Activated T-cell treated with anti-CD3 and anti-CD28 coated beads, Interleukin-2, amount 50 U/mL, for 48 hours (primary cell): ENCODE measurements around the gene PTGDR2.

ENCODE experiments used
- DNase-seq, 2 experiments: peaks; one replicate each; pipeline ENCODE4 v3.0.0-alpha.2; 2020

PTGDR2 gene

GRCh38 chr11:60874421-60875365 lies 18.9 kb upstream of the PTGDR2 start:
- DNase-seq = peak in 1 of 2 experiments; percentile 11

- peak in 1 of 2 experiments; percentile 13 for DNase-seq
Measured at GRCh38 chr11:60873533-60873932, 17.8 kb upstream of the PTGDR2 start.

GRCh38 chr11:60872961-60873524 lies 17.3 kb upstream of the PTGDR2 start:
- peak in 1 of 2 experiments; percentile 22 for DNase-seq

- DNase-seq = peak in 1 of 2 experiments; percentile 17
Measured at GRCh38 chr11:60872124-60872960, 16.6 kb upstream of the PTGDR2 start.

- DNase-seq = peak in 1 of 2 experiments; percentile 22
Measured at GRCh38 chr11:60871378-60872061, 15.8 kb upstream of the PTGDR2 start.

- no peak for DNase-seq
Measured at GRCh38 chr11:60870733-60871377, 15.1 kb upstream of the PTGDR2 start.

GRCh38 chr11:60870276-60870675 lies 14.5 kb upstream of the PTGDR2 start:
- DNase-seq = no peak

GRCh38 chr11:60869451-60869825 lies 13.7 kb upstream of the PTGDR2 start:
- DNase-seq = no peak

GRCh38 chr11:60868682-60869450 lies 13.1 kb upstream of the PTGDR2 start:
- no peak for DNase-seq

GRCh38 chr11:60867871-60868681 lies 12.3 kb upstream of the PTGDR2 start:
- no peak for DNase-seq

GRCh38 chr11:60866911-60867870 lies 11.4 kb upstream of the PTGDR2 start, which contains the start of gene ZP1:
Gene ZP1, plus strand, starts transcription at chr11:60867542. Its CDS starts 20 bp downstream, at chr11:60867562.
- no peak for DNase-seq

- no peak for DNase-seq
Measured at GRCh38 chr11:60864856-60865513, 9.2 kb upstream of the PTGDR2 start.

GRCh38 chr11:60863550-60864521 lies 8.1 kb upstream of the PTGDR2 start:
- no peak for DNase-seq

GRCh38 chr11:60862171-60862570 lies 6.4 kb upstream of the PTGDR2 start:
- DNase-seq = no peak

GRCh38 chr11:60860943-60861342 lies 5.2 kb upstream of the PTGDR2 start:
- no peak for DNase-seq

GRCh38 chr11:60859616-60860250 lies 4.0 kb upstream of the PTGDR2 start:
- DNase-seq = no peak
